ES-I3 (cell line): ENCODE measurements around the gene MAGEA8.
"Not testable (repeated sequence)": the region's sequence is repeated elsewhere in the genome, so short reads cannot be mapped to it uniquely, and the experiment has no call there.

Source experiments
- H3K36me3 ChIP-seq: 2 replicates; pipeline ENCODE4 v1.6.1; 2013; ENCODE audit warnings: mild to moderate bottlenecking, low read length, control low read depth, moderate library complexity; ENCODE audit not compliant: insufficient read depth
- H3K4me1 ChIP-seq: 2 replicates; pipeline ENCODE4 v1.6.1; 2013; ENCODE audit warnings: mild to moderate bottlenecking, control low read depth, low read length; ENCODE audit not compliant: insufficient read depth
- H3K9ac ChIP-seq: 2 replicates; pipeline ENCODE4 v1.6.1; 2013; ENCODE audit warnings: low read depth, mild to moderate bottlenecking, low read length, moderate library complexity
- H3K9me3 ChIP-seq: 2 replicates; pipeline ENCODE4 v1.6.1; 2013; ENCODE audit warnings: mild to moderate bottlenecking, low read length, moderate library complexity; ENCODE audit not compliant: control insufficient read depth, insufficient read depth

The MAGEA8 gene

GRCh38 chrX:149881081-149881711 is at the start of gene MAGEA8:
TSS of gene MAGEA8 (plus strand) at chrX:149881183. CDS start at chrX:149884273, 3,090 bp downstream.
- H3K36me3 ChIP-seq, result no peaks in the 10 kb centered on the region
- 0 out of 2 replicates have a peak, but pooled peaks cover 3% of the 10 kb centered on the region for H3K4me1 ChIP-seq
- H3K9me3 ChIP-seq, result no peaks in the 10 kb centered on the region
- H3K9ac ChIP-seq, result no peak within 1 kb of the TSS

GRCh38 chrX:149831473-149831872 is 49.5 kb upstream of the MAGEA8 start:
- H3K9ac ChIP-seq, result no peak overlapping the region
- H3K36me3 ChIP-seq, result no peaks in the 10 kb centered on the region
- no peaks in the 10 kb centered on the region for H3K9me3 ChIP-seq
- peaks cover 42% of the 10 kb centered on the region for H3K4me1 ChIP-seq

- not testable (repeated sequence) for H3K9ac ChIP-seq, H3K9me3 ChIP-seq, H3K36me3 ChIP-seq
- peaks cover 25% of the 10 kb centered on the region for H3K4me1 ChIP-seq
Observed at GRCh38 chrX:149836728-149837127, 44.3 kb upstream of the MAGEA8 start.

GRCh38 chrX:149837167-149837566 is 43.8 kb upstream of the MAGEA8 start:
- Histone ChIP-seq H3K9me3 (peaks cover 14% of the 10 kb centered on the region), H3K36me3 (no peaks in the 10 kb centered on the region), H3K4me1 (peaks cover 21% of the 10 kb centered on the region), H3K9ac (no peak overlapping the region)

GRCh38 chrX:149837639-149838038 is 43.3 kb upstream of the MAGEA8 start:
- Histone ChIP-seq H3K36me3 (no peaks in the 10 kb centered on the region), H3K4me1 (peaks cover 17% of the 10 kb centered on the region), H3K9ac (no peak overlapping the region), H3K9me3 (peaks cover 16% of the 10 kb centered on the region)

- Histone ChIP-seq H3K36me3 (no peaks in the 10 kb centered on the region), H3K9me3 (peaks cover 22% of the 10 kb centered on the region), H3K4me1 (peaks cover 6% of the 10 kb centered on the region; the same call in 1 of the 2 replicates), H3K9ac (no peak overlapping the region)
Observed at GRCh38 chrX:149841929-149842328, 39.1 kb upstream of the MAGEA8 start.

GRCh38 chrX:149845385-149845784 is 35.6 kb upstream of the MAGEA8 start:
- H3K4me1 ChIP-seq, result no peaks in the 10 kb centered on the region
- peaks cover 22% of the 10 kb centered on the region for H3K9me3 ChIP-seq
- H3K9ac ChIP-seq, result no peak overlapping the region
- no peaks in the 10 kb centered on the region for H3K36me3 ChIP-seq

GRCh38 chrX:149846789-149847188 is 34.2 kb upstream of the MAGEA8 start:
- Histone ChIP-seq H3K9me3 (peaks cover 13% of the 10 kb centered on the region), H3K9ac (no peak overlapping the region), H3K4me1 (no peaks in the 10 kb centered on the region), H3K36me3 (no peaks in the 10 kb centered on the region)

GRCh38 chrX:149848855-149849254 is 32.1 kb upstream of the MAGEA8 start:
- Histone ChIP-seq H3K36me3 (no peaks in the 10 kb centered on the region), H3K9ac (no peak overlapping the region), H3K9me3 (peaks cover 5% of the 10 kb centered on the region; the same call in 1 of the 2 replicates), H3K4me1 (peaks cover 9% of the 10 kb centered on the region)

- Histone ChIP-seq H3K9ac (no peak overlapping the region), H3K9me3 (peaks cover 5% of the 10 kb centered on the region; the same call in 1 of the 2 replicates), H3K36me3 (no peaks in the 10 kb centered on the region), H3K4me1 (peaks cover 12% of the 10 kb centered on the region)
Observed at GRCh38 chrX:149849787-149850186, 31.2 kb upstream of the MAGEA8 start.

- H3K4me1 ChIP-seq, result peaks cover 12% of the 10 kb centered on the region
- H3K36me3 ChIP-seq, result no peaks in the 10 kb centered on the region
- peaks cover 5% of the 10 kb centered on the region; the same call in 1 of the 2 replicates for H3K9me3 ChIP-seq
- no peak overlapping the region for H3K9ac ChIP-seq
Observed at GRCh38 chrX:149851864-149852263, 29.1 kb upstream of the MAGEA8 start.

GRCh38 chrX:149853925-149854324 is 27.1 kb upstream of the MAGEA8 start:
- Histone ChIP-seq H3K9me3 (peaks cover 5% of the 10 kb centered on the region; the same call in 1 of the 2 replicates), H3K9ac (no peak overlapping the region), H3K36me3 (no peaks in the 10 kb centered on the region), H3K4me1 (peaks cover 12% of the 10 kb centered on the region)

- H3K9me3 ChIP-seq, result peaks cover 12% of the 10 kb centered on the region; the same call in 1 of the 2 replicates
- no peaks in the 10 kb centered on the region for H3K36me3 ChIP-seq
- H3K4me1 ChIP-seq, result peaks cover 6% of the 10 kb centered on the region; the same call in 1 of the 2 replicates
- H3K9ac ChIP-seq, result no peak overlapping the region
Observed at GRCh38 chrX:149858592-149858991, 22.4 kb upstream of the MAGEA8 start.

GRCh38 chrX:149860445-149860844 is 20.5 kb upstream of the MAGEA8 start:
- H3K4me1 ChIP-seq, result no peaks in the 10 kb centered on the region; the same call in 1 of the 2 replicates

GRCh38 chrX:149865390-149865789 is 15.6 kb upstream of the MAGEA8 start:
- no peak overlapping the region for H3K9ac ChIP-seq
- H3K9me3 ChIP-seq, result peaks cover 6% of the 10 kb centered on the region; the same call in 1 of the 2 replicates
- peaks cover 9% of the 10 kb centered on the region for H3K4me1 ChIP-seq
- H3K36me3 ChIP-seq, result no peaks in the 10 kb centered on the region

More at GRCh38 chrX:149860445-149860844, 20.5 kb upstream of the MAGEA8 start:
- no peaks in the 10 kb centered on the region for H3K36me3 ChIP-seq
- H3K9me3 ChIP-seq, result peaks cover 12% of the 10 kb centered on the region; the same call in 1 of the 2 replicates
- H3K9ac ChIP-seq, result no peak overlapping the region
